Peyer's patch (tissue), 4 donors: Measurements from ENCODE around the gene GLIS1. TPM values are rescaled to one million over a fixed set of nuclear protein-coding genes. Genes with fewer than 3 reads are reported as not detected.

Experiments
- DNase-seq, 3 donors: peaks; one replicate each; pipeline ENCODE4 v3.0.0-alpha.2; 2017 to 2019
- H3K27ac ChIP-seq, 4 donors: fragments of 200-600 bp; sonication (generic); one replicate each; pipeline ENCODE4 v1.5.1; 2016 to 2019
- H3K27me3 ChIP-seq, 2 donors: fragments of 200-600 bp; sonication (generic); one replicate each; pipeline ENCODE4 v1.5.1; 2019
- H3K36me3 ChIP-seq, 3 donors: fragments of 200-600 bp; sonication (generic); one replicate each; pipeline ENCODE4 v1.5.1; 2016 to 2019
- H3K4me1 ChIP-seq, 4 donors: fragments of 200-600 bp; sonication (generic); one replicate each; pipeline ENCODE4 v1.5.1; 2016 to 2019
- H3K4me3 ChIP-seq, 4 donors: fragments of 200-600 bp; sonication (generic); 1 replicate in 3 of 4; 2 replicates in 1 of 4; pipeline ENCODE4 v1.5.1; 2016 to 2019; ENCODE audit warnings: mild to moderate bottlenecking in 1 of 4
- H3K9me3 ChIP-seq, 4 donors: fragments of 200-600 bp; sonication (generic); one replicate each; pipeline ENCODE4 v1.5.1; 2016 to 2019; ENCODE audit warnings: mild to moderate bottlenecking in 1 of 4
- CTCF ChIP-seq, 6 experiments: fragments of 450-650 bp in 4 of 6; fragments of 200-600 bp in 2 of 6; sonication (generic) in 1 of 6; IDR thresholded peaks; one replicate each; pipeline ENCODE4 v1.5.1; 2017 to 2019; ENCODE audit warnings: antibody characterized with exemption in 6 of 6, mild to moderate bottlenecking in 3 of 6, moderate library complexity in 1 of 6
- POLR2A ChIP-seq, 2 donors: fragments of 450-650 bp; IDR thresholded peaks; one replicate each; pipeline ENCODE4 v1.5.1; 2017; ENCODE audit warnings: antibody characterized with exemption in 2 of 2, mild to moderate bottlenecking in 2 of 2, moderate library complexity in 2 of 2
- total RNA-seq, 4 donors: library from RNA; depleted of rRNA; stranded (reverse); fragments of >200 nt; gene quantifications; one replicate each; pipeline ENCODE4 v1.1.0, GENCODE V29; 2016

The GLIS1 gene
- total RNA-seq, 4 donors from 2014 or later = 0.54 to 1.7 (median 0.66) TPM; not detected in 1

DNA sequence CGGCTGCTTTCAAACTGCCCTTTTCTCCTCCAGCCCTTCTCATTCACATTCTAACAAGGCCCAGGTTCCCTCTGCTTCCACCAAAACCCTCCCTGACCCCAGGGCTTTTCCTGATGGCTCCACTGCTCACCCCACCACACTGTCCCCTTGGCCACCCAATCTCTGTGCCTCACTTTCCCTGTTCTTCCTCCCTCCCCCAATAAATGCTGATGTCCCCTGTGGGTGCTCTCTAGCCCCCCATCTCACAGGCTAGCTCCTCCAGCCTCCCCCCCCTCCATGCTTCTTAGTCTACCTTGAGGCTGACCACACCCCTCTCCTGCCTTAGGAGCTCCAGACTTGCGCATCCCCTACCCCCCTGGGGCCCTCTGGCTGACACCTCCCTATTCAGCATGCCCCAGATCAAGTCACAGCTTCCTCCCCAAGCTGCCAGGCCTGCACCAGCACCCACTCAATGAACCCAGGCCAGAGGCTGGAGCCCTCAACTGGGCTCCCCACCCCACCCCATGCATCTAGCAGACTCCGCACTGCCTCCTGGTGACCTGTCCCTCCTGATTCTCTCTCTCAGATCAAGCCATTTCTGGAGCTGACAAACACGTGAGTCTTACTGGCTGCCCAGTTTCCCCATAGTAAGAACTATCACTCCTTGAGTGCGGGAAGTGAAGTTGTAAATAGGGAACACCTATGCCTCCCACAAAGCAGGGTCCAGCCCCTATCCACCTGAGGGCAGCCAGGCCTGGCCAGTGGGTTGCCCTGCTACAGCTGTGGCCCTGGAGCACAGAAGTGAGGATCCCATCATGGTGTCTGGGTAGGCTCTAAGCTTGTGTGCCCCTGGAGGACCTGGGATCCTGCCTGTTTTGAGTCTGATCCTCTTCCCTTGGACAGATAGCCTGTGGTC, 161.9 kb downstream of the GLIS1 start:
- no peak overlapping the region for H3K27ac ChIP-seq
- H3K4me1 ChIP-seq = no peaks in the 10 kb centered on the region
- H3K36me3 ChIP-seq = no peaks in the 10 kb centered on the region
- TF ChIP-seq POLR2A (IDR thresholded peaks at IDR 0.05) (no peak), CTCF (IDR thresholded peaks at IDR 0.05) (no peak)
- no peak overlapping the region for H3K4me3 ChIP-seq
- DNase-seq = peak in 2 of 3 donors; percentile 28 to 37
- no peaks in the 10 kb centered on the region for H3K9me3 ChIP-seq
- no peaks in the 10 kb centered on the region for H3K27me3 ChIP-seq

DNA sequence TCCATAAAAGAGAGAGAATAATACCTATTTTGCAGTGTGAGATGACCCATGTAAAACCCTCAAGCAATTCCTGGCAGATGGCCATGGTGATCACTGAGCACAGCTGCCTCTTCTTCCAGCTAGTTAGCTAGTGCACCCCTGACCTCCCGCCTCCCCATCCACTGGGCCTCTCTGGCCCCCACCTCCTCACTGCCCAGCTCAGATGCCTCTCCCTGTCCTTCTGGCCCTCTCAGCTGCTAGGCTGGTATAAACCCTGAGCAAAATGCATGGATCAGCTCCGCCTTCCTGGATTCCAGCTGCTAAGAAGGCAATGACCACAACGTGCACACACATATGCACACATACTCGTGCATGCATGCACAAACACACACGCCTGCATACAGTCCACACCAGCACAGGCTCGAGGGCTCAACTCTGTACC, 162.6 kb downstream of the GLIS1 start:
- DNase-seq = peak in 2 of 3 donors; percentile 21 to 40
- no peak overlapping the region for H3K27ac ChIP-seq
- H3K36me3 ChIP-seq = no peaks in the 10 kb centered on the region
- no peaks in the 10 kb centered on the region for H3K4me1 ChIP-seq
- no peaks in the 10 kb centered on the region for H3K9me3 ChIP-seq
- no peaks in the 10 kb centered on the region for H3K27me3 ChIP-seq
- TF ChIP-seq CTCF (IDR thresholded peaks at IDR 0.05) (no peak), POLR2A (IDR thresholded peaks at IDR 0.05) (no peak)
- no peak overlapping the region for H3K4me3 ChIP-seq

DNA sequence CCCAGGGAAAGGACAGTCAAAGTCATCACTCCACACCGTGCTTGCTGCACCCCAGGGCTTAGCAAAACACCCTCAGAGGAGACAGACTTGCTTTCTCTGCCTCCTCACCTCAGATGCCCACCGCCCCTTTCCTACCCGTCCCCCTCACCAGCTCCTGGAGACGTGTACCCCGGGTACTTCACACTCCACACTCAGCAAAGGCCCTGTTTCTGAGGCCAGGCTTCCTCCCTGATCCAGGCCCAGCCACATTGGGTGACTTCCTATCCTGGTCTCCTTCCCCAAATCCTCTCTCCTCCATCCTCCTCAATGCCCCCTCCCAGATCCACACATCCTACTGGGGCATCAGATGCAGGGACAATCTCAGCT, 163.0 kb downstream of the GLIS1 start:
- DNase-seq = peak in 2 of 3 donors; percentile 10 to 31
- Histone ChIP-seq H3K9me3 (no peaks in the 10 kb centered on the region), H3K4me3 (no peak overlapping the region), H3K36me3 (no peaks in the 10 kb centered on the region), H3K4me1 (no peaks in the 10 kb centered on the region), H3K27me3 (no peaks in the 10 kb centered on the region), H3K27ac (no peak overlapping the region)
- TF ChIP-seq POLR2A (IDR thresholded peaks at IDR 0.05) (no peak), CTCF (IDR thresholded peaks at IDR 0.05) (no peak)

DNA sequence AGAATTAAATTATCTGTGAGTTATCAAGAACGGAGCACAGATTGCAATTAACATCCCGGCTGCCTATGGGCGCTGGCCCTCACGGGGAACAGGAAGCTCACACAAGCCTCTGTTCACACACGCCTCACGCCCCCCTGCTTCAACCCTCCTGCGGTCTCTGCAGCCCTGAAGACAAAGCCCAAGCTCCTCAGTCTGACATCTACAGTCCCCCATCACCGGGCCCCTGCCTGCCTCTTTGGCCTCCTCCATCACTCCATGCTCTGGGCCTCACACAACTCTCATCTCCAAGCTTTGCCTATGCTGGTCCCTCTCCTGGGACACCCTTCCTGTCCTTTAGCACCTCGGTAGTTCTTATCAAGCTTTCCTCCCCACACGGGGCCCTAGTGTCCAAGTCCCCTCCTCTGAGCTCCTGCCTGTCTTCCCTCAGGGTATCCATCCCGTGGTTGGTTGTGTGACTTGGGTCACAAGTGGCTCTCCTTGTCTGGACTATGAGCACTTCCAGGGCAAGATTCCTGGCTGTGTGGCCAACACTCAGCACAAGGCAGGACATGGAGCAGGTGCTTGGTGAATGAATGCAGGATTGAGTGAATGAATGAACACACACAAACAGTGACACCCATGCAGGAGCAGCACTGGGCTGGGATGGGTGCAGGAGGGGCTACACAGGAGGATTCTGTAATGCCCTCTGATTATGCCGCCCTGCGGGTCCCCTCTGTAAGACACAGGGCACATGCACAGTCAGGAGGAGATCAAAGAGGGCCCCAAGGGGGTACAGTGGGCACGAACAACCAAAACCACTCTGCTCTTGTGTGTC, 163.6 kb downstream of the GLIS1 start:
- TF ChIP-seq POLR2A (IDR thresholded peaks at IDR 0.05) (no peak), CTCF (IDR thresholded peaks at IDR 0.05) (no peak)
- H3K4me3 ChIP-seq = no peak overlapping the region
- no peak overlapping the region for H3K27ac ChIP-seq
- no peaks in the 10 kb centered on the region for H3K27me3 ChIP-seq
- no peaks in the 10 kb centered on the region for H3K9me3 ChIP-seq
- no peaks in the 10 kb centered on the region for H3K36me3 ChIP-seq
- peak in 2 of 3 donors; percentile 25 to 34 for DNase-seq
- H3K4me1 ChIP-seq = no peaks in the 10 kb centered on the region

GRCh38 chr1:53574621-53575020, 164.3 kb downstream of the GLIS1 start:
- H3K4me1 ChIP-seq = no peaks in the 10 kb centered on the region
- TF ChIP-seq CTCF (IDR thresholded peaks at IDR 0.05) = no peak
- TF ChIP-seq POLR2A (IDR thresholded peaks at IDR 0.05) = no peak
- H3K4me3 ChIP-seq = no peak overlapping the region
- no peaks in the 10 kb centered on the region for H3K9me3 ChIP-seq
- DNase-seq = peak in 2 of 3 donors; percentile 22 to 31
- H3K27me3 ChIP-seq = no peaks in the 10 kb centered on the region
- no peaks in the 10 kb centered on the region for H3K36me3 ChIP-seq
- H3K27ac ChIP-seq = no peak overlapping the region
